ENCODE data around the gene ANGPT4. TPM values are rescaled to one million over a fixed set of nuclear protein-coding genes. Genes with fewer than 3 reads are reported as not detected.

ANGPT4 gene
- total RNA-seq, 2 donors from 2014 or later: 1.4 to 1.6 TPM

- TF ChIP-seq, protein P1, sequence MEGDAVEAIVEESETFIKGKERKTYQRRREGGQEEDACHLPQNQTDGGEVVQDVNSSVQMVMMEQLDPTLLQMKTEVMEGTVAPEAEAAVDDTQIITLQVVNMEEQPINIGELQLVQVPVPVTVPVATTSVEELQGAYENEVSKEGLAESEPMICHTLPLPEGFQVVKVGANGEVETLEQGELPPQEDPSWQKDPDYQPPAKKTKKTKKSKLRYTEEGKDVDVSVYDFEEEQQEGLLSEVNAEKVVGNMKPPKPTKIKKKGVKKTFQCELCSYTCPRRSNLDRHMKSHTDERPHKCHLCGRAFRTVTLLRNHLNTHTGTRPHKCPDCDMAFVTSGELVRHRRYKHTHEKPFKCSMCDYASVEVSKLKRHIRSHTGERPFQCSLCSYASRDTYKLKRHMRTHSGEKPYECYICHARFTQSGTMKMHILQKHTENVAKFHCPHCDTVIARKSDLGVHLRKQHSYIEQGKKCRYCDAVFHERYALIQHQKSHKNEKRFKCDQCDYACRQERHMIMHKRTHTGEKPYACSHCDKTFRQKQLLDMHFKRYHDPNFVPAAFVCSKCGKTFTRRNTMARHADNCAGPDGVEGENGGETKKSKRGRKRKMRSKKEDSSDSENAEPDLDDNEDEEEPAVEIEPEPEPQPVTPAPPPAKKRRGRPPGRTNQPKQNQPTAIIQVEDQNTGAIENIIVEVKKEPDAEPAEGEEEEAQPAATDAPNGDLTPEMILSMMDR (IDR thresholded peaks at IDR 0.05): no peak
Observed at GRCh38 chr20:942611-943010, 26.5 kb upstream of the ANGPT4 start.

DNA sequence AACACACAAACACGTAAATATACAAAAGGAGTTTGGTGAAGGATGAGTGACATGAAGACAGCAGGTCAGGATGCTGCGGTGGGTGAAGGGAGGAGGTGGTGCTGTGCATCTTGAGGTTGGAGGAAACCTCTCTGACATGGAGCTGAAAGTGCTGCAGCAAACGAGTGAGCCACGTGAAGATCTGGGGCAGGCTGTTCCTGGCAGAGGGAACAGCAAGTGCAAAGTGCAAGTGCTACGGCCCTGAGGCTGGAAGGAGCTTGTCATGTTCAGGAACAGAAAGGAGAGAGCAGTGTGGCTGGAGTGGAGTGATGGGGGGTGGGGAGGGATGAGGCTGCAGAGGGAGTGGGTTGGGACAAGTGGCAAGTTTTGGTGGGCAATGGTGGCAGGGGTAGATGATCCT lies 24.8 kb upstream of the ANGPT4 start:
- no peaks in the 10 kb centered on the region for H3K9me3 ChIP-seq
- no peaks in the 10 kb centered on the region for H3K36me3 ChIP-seq
- no peak overlapping the region for H3K4me3 ChIP-seq
- DNase-seq (ENCODE audit: low spot score) (no peak), ATAC-seq (ENCODE audit: insufficient number of reproducible peaks, low FRiP score, low read depth) (no peak)
- TF ChIP-seq, protein P1 (IDR thresholded peaks at IDR 0.05): no peak
- no peaks in the 10 kb centered on the region for H3K27me3 ChIP-seq (replicated peaks; ENCODE audit: insufficient read depth)
- no peaks in the 10 kb centered on the region for H3K4me1 ChIP-seq (ENCODE audit: control insufficient read depth in 1 of 2, low read depth in 2 of 2)
- no peak overlapping the region for H3K27ac ChIP-seq

More at GRCh38 chr20:942611-943010, 26.5 kb upstream of the ANGPT4 start:
- DNase-seq (ENCODE audit: low spot score) (no peak), ATAC-seq (ENCODE audit: insufficient number of reproducible peaks, low FRiP score, low read depth) (no peak)
- H3K27ac ChIP-seq: no peak overlapping the region
- no peaks in the 10 kb centered on the region for H3K36me3 ChIP-seq
- no peak overlapping the region for H3K4me3 ChIP-seq
- H3K4me1 ChIP-seq (ENCODE audit: control insufficient read depth in 1 of 2, low read depth in 2 of 2): no peaks in the 10 kb centered on the region
- no peaks in the 10 kb centered on the region for H3K9me3 ChIP-seq
- H3K27me3 ChIP-seq (replicated peaks; ENCODE audit: insufficient read depth): no peaks in the 10 kb centered on the region

DNA sequence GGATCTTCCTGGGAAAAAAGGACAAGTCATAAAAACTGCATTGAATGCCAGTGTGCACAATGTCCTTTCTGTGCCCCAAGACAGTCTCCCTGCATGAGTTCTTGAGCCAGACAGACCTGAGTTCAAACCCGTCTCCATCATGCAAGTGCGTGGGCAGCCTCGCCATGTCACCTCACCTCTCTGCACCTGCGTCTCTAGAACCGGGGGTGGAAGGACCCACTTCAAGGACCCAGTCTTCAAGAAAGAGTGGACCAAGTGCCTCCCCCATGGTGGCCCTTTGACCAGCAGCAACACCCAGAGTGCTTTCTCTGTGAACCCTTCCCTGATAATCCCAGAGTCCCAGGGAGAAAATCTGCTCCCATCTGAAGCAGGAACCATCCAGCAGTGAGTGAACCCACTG lies 23.5 kb upstream of the ANGPT4 start:
- ATAC-seq (ENCODE audit: insufficient number of reproducible peaks, low FRiP score, low read depth) (no peak), DNase-seq (ENCODE audit: low spot score) (no peak)
- no peaks in the 10 kb centered on the region for H3K9me3 ChIP-seq
- H3K27ac ChIP-seq: no peak overlapping the region
- H3K27me3 ChIP-seq (replicated peaks; ENCODE audit: insufficient read depth): no peaks in the 10 kb centered on the region
- no peaks in the 10 kb centered on the region for H3K4me1 ChIP-seq (ENCODE audit: control insufficient read depth in 1 of 2, low read depth in 2 of 2)
- TF ChIP-seq, protein P1 (IDR thresholded peaks at IDR 0.05): no peak
- no peaks in the 10 kb centered on the region for H3K36me3 ChIP-seq
- H3K4me3 ChIP-seq: no peak overlapping the region

DNA sequence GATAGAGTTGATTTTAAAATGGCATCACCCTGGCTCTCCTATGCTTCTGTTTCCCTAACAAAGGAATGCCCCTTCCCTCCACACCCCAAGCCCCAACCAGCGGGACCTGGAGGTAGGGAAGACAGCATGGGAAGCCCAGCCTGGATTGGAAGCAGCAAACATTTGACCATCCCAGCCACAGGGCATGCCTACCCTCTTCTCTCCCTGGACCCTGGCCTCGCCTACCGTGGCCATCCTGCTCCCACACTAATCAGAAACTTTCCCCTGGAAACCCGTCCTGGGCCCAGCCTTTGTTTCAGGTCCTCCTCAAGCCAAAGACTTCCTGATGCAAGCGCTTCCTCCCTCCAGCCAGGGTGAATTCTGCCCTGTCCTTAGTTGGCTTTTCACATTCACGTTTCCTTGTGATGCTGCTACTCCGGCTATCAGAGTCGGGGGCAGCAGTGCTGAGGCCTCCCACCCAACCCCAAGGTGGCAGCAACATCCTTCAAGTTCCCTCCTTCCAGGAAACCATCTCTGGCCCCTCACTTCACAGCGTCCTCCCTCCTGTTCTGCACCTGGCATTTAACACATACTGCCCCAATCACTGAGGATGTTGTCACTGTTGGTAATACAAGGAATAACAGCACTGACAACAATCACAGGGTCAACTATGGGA lies 18.2 kb upstream of the ANGPT4 start:
- DNase-seq (ENCODE audit: low spot score): no peak
- H3K9me3 ChIP-seq: peaks cover 3% of the 10 kb centered on the region
- no peak overlapping the region for H3K4me3 ChIP-seq
- H3K27me3 ChIP-seq (replicated peaks; ENCODE audit: insufficient read depth): no peaks in the 10 kb centered on the region
- ATAC-seq (ENCODE audit: insufficient number of reproducible peaks, low FRiP score, low read depth): no peak
- no peaks in the 10 kb centered on the region for H3K4me1 ChIP-seq (ENCODE audit: control insufficient read depth in 1 of 2, low read depth in 2 of 2)
- TF ChIP-seq, protein P1 (IDR thresholded peaks at IDR 0.05): no peak
- H3K27ac ChIP-seq: no peak overlapping the region
- H3K36me3 ChIP-seq: no peaks in the 10 kb centered on the region

DNA sequence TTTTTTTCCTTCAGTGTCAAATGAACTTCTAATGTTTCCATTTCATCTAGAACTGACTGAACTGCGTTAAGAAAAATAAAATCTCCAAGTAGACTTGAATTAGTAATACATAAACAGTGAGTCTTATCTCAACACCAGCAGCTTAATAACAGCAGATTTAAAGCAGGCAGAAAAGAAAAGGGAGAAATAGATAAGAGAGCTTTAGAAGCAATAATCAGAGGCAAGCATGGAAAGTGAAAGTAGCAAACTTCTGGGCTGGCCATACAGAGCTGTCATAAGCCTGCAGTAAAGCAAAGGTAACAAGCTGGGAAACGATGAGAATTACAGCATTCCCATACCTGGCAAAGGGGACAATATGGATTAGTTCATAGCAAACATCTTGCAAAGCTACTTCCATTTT lies 16.9 kb upstream of the ANGPT4 start:
- Histone ChIP-seq H3K36me3 (no peaks in the 10 kb centered on the region), H3K27ac (no peak overlapping the region), H3K4me3 (no peak overlapping the region), H3K4me1 (ENCODE audit: control insufficient read depth in 1 of 2, low read depth in 2 of 2) (no peaks in the 10 kb centered on the region), H3K9me3 (peaks cover 3% of the 10 kb centered on the region), H3K27me3 (replicated peaks; ENCODE audit: insufficient read depth) (no peaks in the 10 kb centered on the region)
- DNase-seq (ENCODE audit: low spot score): no peak
- no peak for ATAC-seq (ENCODE audit: insufficient number of reproducible peaks, low FRiP score, low read depth)
- TF ChIP-seq, protein P1 (IDR thresholded peaks at IDR 0.05): no peak
